H1 (cell line): ENCODE measurements around the gene RAD50. TPM values are rescaled to one million over a fixed set of nuclear protein-coding genes. Genes with fewer than 3 reads are reported as not detected.

Experiments used
- CTCF ChIA-PET: fragments of 300-600 bp; sonication (Branson Sonifier 250); formaldehyde crosslinking; loops from one replicate; lab custom pipeline; 2021; ENCODE audit not compliant: partially characterized antibody; lab: Charles Lee
- POLR2A ChIA-PET: fragments of 300-600 bp; sonication (Branson Sonifier 250); formaldehyde crosslinking; loops from one replicate; lab custom pipeline; 2021; ENCODE audit warnings: inconsistent platforms; ENCODE audit not compliant: partially characterized antibody; lab: Charles Lee
- DNase-seq, 2 experiments: peaks; one replicate each; pipeline versions ENCODE4 v3.0.0 to v3.0.0-alpha.2; 2010 to 2022; ENCODE audit warnings: low spot score in 2 of 2, low read depth in 1 of 2, mixed read lengths in 1 of 2
- FAIRE-seq: peaks from 2 replicates; lab custom pipeline; 2011; peaks lifted over from hg19 to GRCh38; lab: Jason Lieb, UNC
- H2AFZ ChIP-seq: 2 replicates; pipeline ENCODE4 v1.8.1; 2012; ENCODE audit warnings: low read length, inconsistent platforms
- H2AK5ac ChIP-seq: 2 replicates; pipeline ENCODE4 v1.6.1; 2013; ENCODE audit warnings: low read depth, low read length
- H2BK120ac ChIP-seq: replicated peaks from 2 replicates; pipeline ENCODE3; 2013; ENCODE audit warnings: low read depth, low read length, inconsistent platforms
- H2BK12ac ChIP-seq: 2 replicates; pipeline ENCODE4 v1.6.1; 2013; ENCODE audit warnings: low read depth, low read length
- H2BK15ac ChIP-seq: 2 replicates; pipeline ENCODE4 v1.6.1; 2013; ENCODE audit warnings: low read length
- H2BK20ac ChIP-seq: 2 replicates; pipeline ENCODE4 v1.6.1; 2013; ENCODE audit warnings: low read length
- H2BK5ac ChIP-seq: 2 replicates; pipeline ENCODE4 v1.6.1; 2013; ENCODE audit warnings: low read depth, low read length
- H3K14ac ChIP-seq: 2 replicates; pipeline ENCODE4 v1.6.1; 2013; ENCODE audit warnings: inconsistent platforms; ENCODE audit not compliant: insufficient read length
- H3K18ac ChIP-seq: 2 replicates; pipeline ENCODE4 v1.6.1; 2013; ENCODE audit warnings: low read length; ENCODE audit errors: extremely low read depth
- H3K23ac ChIP-seq: 2 replicates; pipeline ENCODE4 v1.6.1; 2013; ENCODE audit warnings: inconsistent platforms; ENCODE audit not compliant: insufficient read length
- H3K23me2 ChIP-seq: 2 replicates; pipeline ENCODE4 v1.6.1; 2013; ENCODE audit warnings: low read depth, low read length
- H3K27ac ChIP-seq: 2 replicates; pipeline ENCODE4 v1.6.1; 2011; ENCODE audit warnings: low read depth, low read length, inconsistent platforms
- H3K27me3 ChIP-seq, 4 experiments: replicated peaks in 1 of 4; 1 replicate in 1 of 4; 2 replicates in 3 of 4; pipeline versions ENCODE4 v1.6.1 to v1.8.1; 2011 to 2013; ENCODE audit warnings: low read length in 3 of 4, mild to moderate bottlenecking in 3 of 4, inconsistent platforms in 2 of 4, mixed read lengths in 2 of 4, moderate library complexity in 1 of 4; ENCODE audit not compliant: control insufficient read depth in 3 of 4, insufficient read depth in 3 of 4; ENCODE audit errors: extremely low read depth in 1 of 4
- H3K36me3 ChIP-seq, 4 experiments: 2 replicates each; pipeline versions ENCODE4 v1.6.1 to v1.8.1; 2011 to 2013; ENCODE audit warnings: mild to moderate bottlenecking in 4 of 4, low read length in 3 of 4, moderate library complexity in 2 of 4, control low read depth in 1 of 4, inconsistent platforms in 1 of 4; ENCODE audit not compliant: insufficient read depth in 4 of 4, control insufficient read depth in 2 of 4
- H3K4ac ChIP-seq: replicated peaks from 2 replicates; pipeline ENCODE3; 2013; ENCODE audit warnings: low read length, low read depth, mixed read lengths, inconsistent platforms; ENCODE audit not compliant: insufficient read length
- H3K4me1 ChIP-seq, 4 experiments: replicated peaks in 1 of 4; 1 replicate in 1 of 4; 2 replicates in 3 of 4; pipeline versions ENCODE4 v1.6.1 to v1.8.1; 2011 to 2013; ENCODE audit warnings: low read length in 3 of 4, inconsistent platforms in 2 of 4, mixed read lengths in 1 of 4; ENCODE audit not compliant: insufficient read depth in 4 of 4, control insufficient read depth in 3 of 4
- H3K4me2 ChIP-seq, 2 experiments: 2 replicates each; pipeline versions ENCODE4 v1.6.1 to v1.8.1; 2011 to 2013; ENCODE audit warnings: low read depth in 2 of 2, low read length in 2 of 2, control low read depth in 1 of 2, inconsistent platforms in 1 of 2, mild to moderate bottlenecking in 1 of 2; ENCODE audit not compliant: insufficient read depth in 1 of 2
- H3K4me3 ChIP-seq, 4 experiments: fragments of 200-600, 300-600 bp in 1 of 4; sonication (generic), shearing (Covaris generic), sonication (Bioruptor Twin) in 1 of 4; 2 replicates each; pipeline versions ENCODE4 v1.5.1 to v1.8.1; 2011 to 2016; ENCODE audit warnings: low read length in 4 of 4, low read depth in 3 of 4, control low read depth in 2 of 4, inconsistent platforms in 2 of 4, mild to moderate bottlenecking in 2 of 4, mixed read lengths in 1 of 4, moderate library complexity in 1 of 4; ENCODE audit not compliant: insufficient read depth in 2 of 4; ENCODE audit errors: extremely low read depth in 1 of 4
- H3K56ac ChIP-seq: replicated peaks from 2 replicates; pipeline ENCODE3; 2013; ENCODE audit warnings: low read depth, mild to moderate bottlenecking, mixed read lengths, low read length, inconsistent platforms; ENCODE audit not compliant: insufficient read length
- H3K79me1 ChIP-seq: 2 replicates; pipeline ENCODE4 v1.6.1; 2013; ENCODE audit warnings: low read depth, low read length, control low read depth
- H3K79me2 ChIP-seq, 2 experiments: 2 replicates each; pipeline versions ENCODE4 v1.6.1 to v1.8.1; 2012 to 2013; ENCODE audit warnings: low read length in 2 of 2, mild to moderate bottlenecking in 2 of 2, inconsistent platforms in 1 of 2; ENCODE audit not compliant: insufficient read depth in 2 of 2, control insufficient read depth in 1 of 2
- H3K9ac ChIP-seq, 4 experiments: replicated peaks in 1 of 4; 1 replicate in 1 of 4; 2 replicates in 3 of 4; pipeline versions ENCODE4 v1.6.1 to v1.8.1; 2011 to 2013; ENCODE audit warnings: low read depth in 3 of 4, low read length in 3 of 4, control low read depth in 2 of 4, mild to moderate bottlenecking in 2 of 4, moderate library complexity in 2 of 4, inconsistent platforms in 1 of 4; ENCODE audit errors: extremely low read depth in 1 of 4
- H3K9me3 ChIP-seq, 2 experiments: 2 replicates each; pipeline versions ENCODE4 v1.6.1 to v1.8.1; 2012 to 2013; ENCODE audit warnings: mild to moderate bottlenecking in 2 of 2, moderate library complexity in 2 of 2, control low read depth in 1 of 2, inconsistent platforms in 1 of 2, low read depth in 1 of 2, low read length in 1 of 2, mixed read lengths in 1 of 2; ENCODE audit not compliant: insufficient read depth in 2 of 2
- H4K20me1 ChIP-seq, 2 experiments: replicated peaks in 1 of 2; 2 replicates each; pipeline versions ENCODE3 to v1.8.1; 2011 to 2013; ENCODE audit warnings: inconsistent platforms in 2 of 2, low read length in 2 of 2, mild to moderate bottlenecking in 1 of 2; ENCODE audit not compliant: insufficient read depth in 2 of 2, control insufficient read depth in 1 of 2
- H4K5ac ChIP-seq: 2 replicates; pipeline ENCODE4 v1.6.1; 2013; ENCODE audit warnings: low read length, low read depth, mixed read lengths, inconsistent platforms; ENCODE audit not compliant: insufficient read length
- H4K8ac ChIP-seq: 2 replicates; pipeline ENCODE4 v1.8.0; 2013; ENCODE audit warnings: mild to moderate bottlenecking, moderate library complexity, low read length, inconsistent platforms; ENCODE audit not compliant: insufficient read depth; ENCODE audit errors: extremely low read depth
- H4K91ac ChIP-seq: replicated peaks from 2 replicates; pipeline ENCODE3; 2013; ENCODE audit warnings: low read length, mixed read lengths, inconsistent platforms; ENCODE audit not compliant: insufficient read length
- ASH2L ChIP-seq: fragments of 200-600, 300-600 bp; sonication (generic); IDR thresholded peaks from one replicate; pipeline ENCODE4 v1.7.1; 2017; ENCODE audit warnings: low read length
- KDM1A ChIP-seq: fragments of 200-600, 300-600 bp; sonication (generic); IDR thresholded peaks from 2 replicates; pipeline ENCODE4 v1.7.1; 2016; ENCODE audit warnings: mild to moderate bottlenecking, low read length, borderline replicate concordance
- MAX ChIP-seq: IDR thresholded peaks from 2 replicates; pipeline ENCODE4 v1.6.1; 2012; ENCODE audit warnings: inconsistent platforms
- NANOG ChIP-seq: IDR thresholded peaks from 2 replicates; pipeline ENCODE4 v1.6.1; 2011; ENCODE audit warnings: low read length, low read depth, mild to moderate bottlenecking, inconsistent platforms; ENCODE audit not compliant: insufficient read depth, poor library complexity, severe bottlenecking
- POU5F1 ChIP-seq: IDR thresholded peaks from 2 replicates; pipeline ENCODE4 v1.6.1; 2011; ENCODE audit warnings: low read depth, mild to moderate bottlenecking, low read length, moderate library complexity
- RNF2 ChIP-seq: fragments of 200-900, 300-1000 bp; sonication (generic); IDR thresholded peaks from 2 replicates; pipeline ENCODE4 v1.7.1; 2016; ENCODE audit warnings: borderline replicate concordance, low read depth, mild to moderate bottlenecking, antibody characterized with exemption, low read length; ENCODE audit not compliant: poor library complexity, severe bottlenecking; ENCODE audit errors: missing control alignments
- SUZ12 ChIP-seq: fragments of 200-600 bp; sonication (generic); IDR thresholded peaks from 2 replicates; pipeline ENCODE4 v1.6.1; 2012; ENCODE audit warnings: mild to moderate bottlenecking, inconsistent platforms, low read length, moderate library complexity, mixed read lengths
- TEAD4 ChIP-seq: IDR thresholded peaks from 2 replicates; pipeline ENCODE4 v1.6.1; 2012; ENCODE audit warnings: low read depth, low read length, inconsistent platforms, mixed read lengths
- WGBS, 2 experiments: shearing (Covaris generic) in 1 of 2; methylation state at CpG; one replicate each; pipeline versions ENCODE4 v1.1.6 to v1.1.7; 2013 to 2015; ENCODE audit warnings: low lambda C conversion rate in 2 of 2, mixed read lengths in 2 of 2, inconsistent platforms in 1 of 2, low coverage in 1 of 2, missing lambda C conversion rate in 1 of 2; ENCODE audit not compliant: insufficient replicate concordance in 2 of 2, insufficient coverage in 1 of 2, insufficient read length in 1 of 2; ENCODE audit errors: extremely low coverage in 1 of 2, missing lambda C conversion rate in 1 of 2; 5-methylcytosine and 5-hydroxymethylcytosine counted together
- polyA plus RNA-seq, 7 experiments: library from polyadenylated mRNA; depleted of rRNA in 3 of 7; stranded (reverse) in 5 of 7; unstranded in 2 of 7; fragments of >200 nt in 5 of 7; fragments of 200-250 nt in 2 of 7; gene quantifications; 1 replicate in 5 of 7; 2 replicates in 1 of 7; 4 replicates in 1 of 7; pipeline versions ENCODE4 v1.2.1 to v1.2.3, GENCODE V29; 2011 to 2013; ENCODE audit warnings: missing spikeins in 2 of 7, mixed read lengths in 2 of 7
- total RNA-seq: library from RNA; stranded (reverse); fragmentation: NEBNext Ultra II Directional; extraction: Animal tissue kit (Norgen Biotek cat#: 25700); gene quantifications from 2 replicates; pipeline ENCODE4 v1.2.1, GENCODE V29; 2021

Gene RAD50
- total and polyA plus RNA-seq, 2 of the 8 experiments (the other 6 are each of a cell fraction or from before 2014, with no cell fraction given) = 10.1 to 39.4 TPM

DNA sequence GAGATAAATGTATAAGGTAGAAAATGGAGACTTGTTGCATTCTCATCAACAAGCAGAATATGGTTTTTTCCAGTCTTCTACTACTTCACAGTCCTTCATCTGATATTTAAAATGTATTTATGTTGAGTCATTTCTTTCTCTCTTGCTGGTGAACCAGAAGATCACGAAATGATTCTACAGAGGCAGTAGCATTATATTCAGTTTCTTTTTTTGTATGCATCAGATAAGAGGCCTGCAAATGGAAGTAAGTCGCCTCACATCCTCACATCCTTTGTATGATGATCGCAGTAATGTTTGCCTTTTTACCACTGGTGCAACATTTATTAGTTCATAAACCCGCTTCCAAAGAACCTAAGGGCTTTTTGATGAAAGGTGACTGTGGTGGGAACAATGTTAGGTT lies 79.1 kb downstream of the RAD50 start:
- no peak overlapping the region for H3K27ac ChIP-seq
- 77% methylated on average over 4 of the region's 4 CpGs; no CpG with 5 or more reads in 1 of the 2 experiments for WGBS, 2 experiments
- no peak overlapping the region for H2BK5ac ChIP-seq
- no peak overlapping the region for H3K23ac ChIP-seq
- H3K14ac ChIP-seq = no peak overlapping the region
- TF ChIP-seq TEAD4 (no peak), SUZ12 (no peak), KDM1A (no peak), RNF2 (no peak), POU5F1 (no peak), ASH2L (no peak), NANOG (no peak), MAX (no peak)
- H3K36me3 ChIP-seq = peaks cover 0 to 20% (median 14%) of the 10 kb centered on the region in 4 experiments; a peak in 7 of 8 replicates
- no peaks in the 10 kb centered on the region for H3K79me2 ChIP-seq
- no peaks in the 10 kb centered on the region for H3K27me3 ChIP-seq
- FAIRE-seq = no peak
- H3K23me2 ChIP-seq = no peaks in the 10 kb centered on the region
- ChIA-PET CTCF (no interaction called here), POLR2A (no interaction called here)
- H3K9ac ChIP-seq = no peak overlapping the region
- H2BK120ac ChIP-seq = no peak overlapping the region
- peaks cover 0 to 1% of the 10 kb centered on the region in 2 experiments for H4K20me1 ChIP-seq
- H2BK20ac ChIP-seq = no peak overlapping the region
- no peak overlapping the region for H3K56ac ChIP-seq
- no peak overlapping the region for H3K4ac ChIP-seq
- no peak overlapping the region for H4K91ac ChIP-seq
- no peaks in the 10 kb centered on the region for H3K4me1 ChIP-seq
- no peak overlapping the region for H4K5ac ChIP-seq
- H3K4me3 ChIP-seq = no peak overlapping the region
- DNase-seq = no peak
- H2AFZ ChIP-seq = no peak overlapping the region
- H3K18ac ChIP-seq = no peak overlapping the region
- H3K4me2 ChIP-seq = no peak overlapping the region
- no peak overlapping the region for H4K8ac ChIP-seq
- no peaks in the 10 kb centered on the region for H3K79me1 ChIP-seq
- no peak overlapping the region for H2BK15ac ChIP-seq
- no peaks in the 10 kb centered on the region for H3K9me3 ChIP-seq
- H2BK12ac ChIP-seq = no peak overlapping the region
- no peak overlapping the region for H2AK5ac ChIP-seq
